HFFc6 (cell line): ENCODE measurements around the gene LRRK1. TPM values are rescaled to one million over a fixed set of nuclear protein-coding genes. Genes with fewer than 3 reads are reported as not detected.

Experiments
- DNase-seq: peaks from one replicate; pipeline ENCODE4 v3.0.0-alpha.2; 2018
- H3K27ac Mint-ChIP-seq: 2 replicates; pipeline ENCODE4 v1.8.0; 2020; ENCODE audit warnings: mild to moderate bottlenecking, mixed read lengths
- H3K27me3 Mint-ChIP-seq: 2 replicates; pipeline ENCODE4 v1.8.0; 2021; ENCODE audit warnings: mild to moderate bottlenecking, moderate library complexity, mixed read lengths; ENCODE audit not compliant: insufficient read depth
- H3K36me3 Mint-ChIP-seq: 2 replicates; pipeline ENCODE4 v1.8.0; 2021; ENCODE audit warnings: low read depth, mixed read lengths
- H3K4me1 Mint-ChIP-seq: 2 replicates; pipeline ENCODE4 v1.8.0; 2020; ENCODE audit warnings: low read depth, mixed read lengths
- H3K4me3 Mint-ChIP-seq: 2 replicates; pipeline ENCODE4 v1.8.0; 2020; ENCODE audit warnings: mild to moderate bottlenecking, moderate library complexity, mixed read lengths
- H3K9me3 Mint-ChIP-seq: 2 replicates; pipeline ENCODE4 v1.8.0; 2020; ENCODE audit warnings: mild to moderate bottlenecking, mixed read lengths
- total RNA-seq, 6 experiments: library from RNA; stranded (reverse); fragmentation: NEBNext Ultra II Directional; extraction: Animal tissue kit (Norgen Biotek cat#: 25700); gene quantifications; 2 replicates in 1 of 6; 3 replicates in 5 of 6; pipeline ENCODE4 v1.2.3, GENCODE V29; 2021
- TF ChIP-seq, protein P1 (sequence below): fragments of 200-600 bp; sonication (generic); IDR thresholded peaks from 2 replicates; pipeline ENCODE4 v1.5.0; 2021; ENCODE audit warnings: antibody characterized with exemption, mild to moderate bottlenecking

The LRRK1 gene
- total RNA-seq, 6 experiments from 2014 or later: 11.4 to 14.8 (median 13.5) TPM

DNA sequence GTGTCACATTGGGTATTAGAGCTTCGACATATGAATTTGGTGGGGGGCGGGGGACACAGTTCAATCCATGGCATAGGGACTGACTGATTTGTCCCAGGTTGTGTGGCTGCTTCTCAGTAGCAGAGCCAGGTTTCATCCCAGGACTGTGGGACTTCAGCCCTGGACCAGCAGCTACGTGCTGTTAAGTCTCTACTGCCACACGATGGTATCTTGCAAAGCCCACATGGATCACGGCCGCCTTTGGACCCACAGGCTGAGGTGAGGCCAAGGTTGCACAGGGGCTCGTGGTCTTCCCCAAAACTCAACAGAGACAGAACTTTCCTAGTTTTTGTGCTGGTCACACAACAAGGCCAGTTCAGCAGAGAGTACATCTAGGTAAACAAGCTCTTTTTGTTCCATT is 97.4 kb downstream of the LRRK1 start:
- TF ChIP-seq, protein P1, sequence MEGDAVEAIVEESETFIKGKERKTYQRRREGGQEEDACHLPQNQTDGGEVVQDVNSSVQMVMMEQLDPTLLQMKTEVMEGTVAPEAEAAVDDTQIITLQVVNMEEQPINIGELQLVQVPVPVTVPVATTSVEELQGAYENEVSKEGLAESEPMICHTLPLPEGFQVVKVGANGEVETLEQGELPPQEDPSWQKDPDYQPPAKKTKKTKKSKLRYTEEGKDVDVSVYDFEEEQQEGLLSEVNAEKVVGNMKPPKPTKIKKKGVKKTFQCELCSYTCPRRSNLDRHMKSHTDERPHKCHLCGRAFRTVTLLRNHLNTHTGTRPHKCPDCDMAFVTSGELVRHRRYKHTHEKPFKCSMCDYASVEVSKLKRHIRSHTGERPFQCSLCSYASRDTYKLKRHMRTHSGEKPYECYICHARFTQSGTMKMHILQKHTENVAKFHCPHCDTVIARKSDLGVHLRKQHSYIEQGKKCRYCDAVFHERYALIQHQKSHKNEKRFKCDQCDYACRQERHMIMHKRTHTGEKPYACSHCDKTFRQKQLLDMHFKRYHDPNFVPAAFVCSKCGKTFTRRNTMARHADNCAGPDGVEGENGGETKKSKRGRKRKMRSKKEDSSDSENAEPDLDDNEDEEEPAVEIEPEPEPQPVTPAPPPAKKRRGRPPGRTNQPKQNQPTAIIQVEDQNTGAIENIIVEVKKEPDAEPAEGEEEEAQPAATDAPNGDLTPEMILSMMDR: no peak

DNA sequence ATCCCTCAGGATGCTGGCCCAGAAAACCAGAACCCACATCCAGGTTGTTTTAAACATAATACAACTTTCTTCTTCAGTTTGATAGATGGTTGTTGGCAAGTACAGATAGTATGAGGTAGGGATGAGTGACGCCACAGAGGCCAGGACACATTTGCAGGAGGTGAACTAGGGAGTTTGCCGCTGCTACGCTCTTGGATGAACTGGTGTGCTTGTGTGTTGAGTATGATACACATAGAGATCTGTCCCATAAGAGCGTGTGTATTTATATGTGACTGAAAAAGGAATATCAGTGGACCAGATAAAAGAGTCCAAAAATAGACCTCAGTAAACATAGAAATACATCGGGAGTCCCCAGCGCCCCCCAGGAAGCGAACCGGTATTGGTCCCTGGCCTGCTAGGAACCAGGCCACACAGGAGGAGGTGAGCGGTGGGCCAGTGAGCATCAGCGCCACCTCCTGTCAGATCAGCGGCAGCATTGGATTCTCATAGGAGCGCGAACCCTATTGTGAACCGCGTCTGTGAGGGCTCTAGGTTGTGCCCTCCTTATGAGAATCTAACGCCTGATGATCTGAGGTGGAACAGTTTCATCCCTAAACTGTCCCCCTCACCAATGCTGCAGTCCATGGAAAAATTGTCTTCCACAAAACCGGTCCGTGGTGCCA is 98.1 kb downstream of the LRRK1 start:
- no peak overlapping the region for H3K27ac Mint-ChIP-seq
- H3K9me3 Mint-ChIP-seq: no peaks in the 10 kb centered on the region
- DNase-seq: no peak
- H3K4me3 Mint-ChIP-seq: no peak overlapping the region
- H3K27me3 Mint-ChIP-seq: no peaks in the 10 kb centered on the region; the same call in none of the 2 replicates
- no peaks in the 10 kb centered on the region for H3K4me1 Mint-ChIP-seq
- no peaks in the 10 kb centered on the region for H3K36me3 Mint-ChIP-seq
- TF ChIP-seq, protein P1: peak; percentile 57

More for the DNA sequence above, 97.4 kb downstream of the LRRK1 start:
- Mint-ChIP-seq H3K4me3 (no peak overlapping the region), H3K36me3 (no peaks in the 10 kb centered on the region), H3K27me3 (no peaks in the 10 kb centered on the region; the same call in 1 of the 2 replicates), H3K27ac (no peak overlapping the region), H3K4me1 (no peaks in the 10 kb centered on the region), H3K9me3 (no peaks in the 10 kb centered on the region)
- no peak for DNase-seq

DNA sequence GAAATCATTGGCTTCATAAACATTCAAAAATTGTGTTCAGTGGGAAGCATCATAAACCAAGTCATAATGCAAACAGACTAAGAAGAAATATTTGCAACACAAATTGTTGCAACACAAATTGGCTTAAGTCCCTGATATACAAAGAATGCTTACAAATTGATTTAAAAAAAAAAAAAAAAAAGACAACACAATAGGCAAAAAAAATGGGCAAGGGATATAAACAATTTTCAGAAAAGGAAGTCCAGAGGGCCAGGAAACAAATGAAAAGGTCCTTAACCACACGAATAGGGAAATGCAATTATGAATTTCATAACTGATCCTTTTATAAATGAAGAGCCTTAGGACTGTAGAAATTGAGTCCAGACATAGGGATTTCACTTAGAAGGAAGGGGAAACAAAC is 98.9 kb downstream of the LRRK1 start:
- H3K4me3 Mint-ChIP-seq: no peak overlapping the region
- H3K27me3 Mint-ChIP-seq: no peaks in the 10 kb centered on the region; the same call in none of the 2 replicates
- no peaks in the 10 kb centered on the region for H3K9me3 Mint-ChIP-seq
- H3K36me3 Mint-ChIP-seq: no peaks in the 10 kb centered on the region
- TF ChIP-seq, protein P1: no peak
- H3K27ac Mint-ChIP-seq: no peak overlapping the region
- H3K4me1 Mint-ChIP-seq: no peaks in the 10 kb centered on the region
- DNase-seq: no peak

DNA sequence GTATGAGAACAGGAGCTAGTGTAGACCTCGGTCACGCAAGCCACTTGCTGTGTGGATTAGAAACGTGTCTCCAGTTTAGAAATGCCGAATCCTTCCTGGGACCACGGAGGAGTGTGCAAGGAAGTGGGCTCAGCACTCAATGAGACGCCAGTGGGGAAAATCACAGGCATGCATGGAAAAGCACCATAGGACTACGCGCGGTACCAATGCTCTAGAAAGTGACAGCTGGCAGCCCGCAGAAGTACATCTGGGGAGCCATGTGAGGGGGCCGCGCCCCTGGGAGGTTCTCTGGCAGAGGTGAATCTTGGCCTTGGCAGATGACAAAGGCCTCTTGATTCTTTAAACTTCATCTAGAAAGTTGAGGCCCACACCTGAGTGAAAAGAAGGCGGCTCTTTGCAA is 99.3 kb downstream of the LRRK1 start:
- H3K27me3 Mint-ChIP-seq: no peaks in the 10 kb centered on the region; the same call in none of the 2 replicates
- H3K27ac Mint-ChIP-seq: no peak overlapping the region
- no peaks in the 10 kb centered on the region for H3K36me3 Mint-ChIP-seq
- no peak overlapping the region for H3K4me3 Mint-ChIP-seq
- DNase-seq: no peak
- H3K4me1 Mint-ChIP-seq: no peaks in the 10 kb centered on the region
- H3K9me3 Mint-ChIP-seq: no peaks in the 10 kb centered on the region
- TF ChIP-seq, protein P1: no peak

DNA sequence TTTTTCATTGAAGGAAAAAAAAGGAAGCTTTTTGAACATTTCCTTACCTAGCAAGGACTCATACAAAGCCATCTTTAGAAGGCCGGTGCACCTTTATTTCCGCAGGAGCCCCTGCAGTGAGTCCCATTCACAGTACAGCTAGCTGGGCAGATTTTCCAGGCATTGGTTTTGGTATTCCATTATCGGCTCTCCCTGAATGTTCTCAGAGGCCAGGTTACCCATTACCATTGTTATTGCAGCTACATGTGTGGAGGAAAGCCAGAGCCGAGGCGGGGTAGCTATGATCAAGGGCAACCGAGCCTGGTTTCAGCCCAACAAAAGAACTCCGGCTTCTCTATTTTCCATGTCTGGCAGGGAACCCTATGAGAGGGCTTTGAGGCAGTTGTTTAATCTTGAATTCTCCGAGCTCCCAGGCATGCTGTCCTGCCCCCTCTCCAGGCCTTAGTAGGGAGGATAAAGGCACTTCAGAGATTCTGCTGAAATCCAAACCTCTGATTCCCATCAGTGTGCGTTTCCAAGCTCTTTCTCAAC is 100.3 kb downstream of the LRRK1 start:
- Mint-ChIP-seq H3K4me3 (no peak overlapping the region), H3K4me1 (peaks cover 5% of the 10 kb centered on the region; the same call in 1 of the 2 replicates), H3K27me3 (peaks cover under 1% of the 10 kb centered on the region), H3K27ac (no peak overlapping the region), H3K36me3 (no peaks in the 10 kb centered on the region), H3K9me3 (no peaks in the 10 kb centered on the region)
- TF ChIP-seq, protein P1: no peak
- DNase-seq: no peak
